B cell (primary cell): ENCODE results near the gene MUC12. TPM values are rescaled to one million over a fixed set of nuclear protein-coding genes. Genes with fewer than 3 reads are reported as not detected.
"Not testable (repeated sequence)": the region's sequence is repeated elsewhere in the genome, so short reads cannot be mapped to it uniquely, and the experiment has no call there.

ENCODE experiments used
- ATAC-seq: fragments of 200-7000 bp; cut with Tn5 transposase; one replicate; pipeline ENCODE4 v1.10.0; 2021; ENCODE audit warnings: low read depth, mild to moderate bottlenecking, moderate number of reproducible peaks, moderate library complexity
- CTCF ChIA-PET: fragments of 350-600 bp; sonication (Branson Sonifier 250); formaldehyde crosslinking; loops from one replicate; lab custom pipeline; 2021; ENCODE audit warnings: antibody characterized with exemption, inconsistent platforms; lab: Charles Lee
- POLR2A ChIA-PET: fragments of 350-600 bp; sonication (Branson Sonifier 250); formaldehyde crosslinking; loops from one replicate; lab custom pipeline; 2021; ENCODE audit warnings: antibody characterized with exemption; lab: Charles Lee
- DNase-seq: peaks from one replicate; pipeline ENCODE4 v3.0.0; 2013
- H2AFZ ChIP-seq: 2 replicates; pipeline ENCODE4 v1.6.1; 2012; ENCODE audit warnings: mild to moderate bottlenecking, low read depth, low read length; ENCODE audit not compliant: insufficient read depth, poor library complexity, severe bottlenecking
- H3K27ac ChIP-seq, 2 donors: 1 replicate in 1 of 2; 2 replicates in 1 of 2; pipeline ENCODE4 v1.5.1; 2012 to 2013; ENCODE audit warnings: low read length in 2 of 2, mild to moderate bottlenecking in 2 of 2, moderate library complexity in 1 of 2
- H3K27me3 ChIP-seq, 4 experiments: fragments of 200-600 bp in 1 of 4; sonication (generic) in 1 of 4; replicated peaks in 1 of 4; 1 replicate in 2 of 4; 2 replicates in 2 of 4; pipeline versions ENCODE4 v1.6.1 to v1.7.0; 2013 to 2016; ENCODE audit warnings: low read length in 3 of 4, mild to moderate bottlenecking in 2 of 4, mixed read lengths in 1 of 4, moderate library complexity in 1 of 4; ENCODE audit not compliant: insufficient read depth in 4 of 4, control insufficient read depth in 3 of 4; ENCODE audit errors: control extremely low read depth in 1 of 4
- H3K36me3 ChIP-seq, 2 experiments: replicated peaks in 1 of 2; 1 replicate in 1 of 2; 2 replicates in 1 of 2; pipeline versions ENCODE4 v1.6.1 to v1.7.1; 2013; ENCODE audit warnings: low read length in 1 of 2; ENCODE audit not compliant: insufficient read depth in 2 of 2, control insufficient read depth in 1 of 2; ENCODE audit errors: control extremely low read depth in 1 of 2, extremely low read depth in 1 of 2
- H3K4me1 ChIP-seq, 2 donors: fragments of 200-600 bp in 1 of 2; sonication (generic) in 1 of 2; 1 replicate in 1 of 2; 2 replicates in 1 of 2; pipeline versions ENCODE4 v1.5.1 to v1.6.1; 2013 to 2017; ENCODE audit warnings: low read length in 2 of 2; ENCODE audit not compliant: control insufficient read depth in 2 of 2, insufficient read depth in 2 of 2
- H3K4me2 ChIP-seq: replicated peaks from 2 replicates; pipeline ENCODE3; 2012; ENCODE audit warnings: mild to moderate bottlenecking, low read depth, low read length; ENCODE audit not compliant: poor library complexity, severe bottlenecking
- H3K4me3 ChIP-seq, 5 experiments: fragments of 200-600 bp in 1 of 5; sonication (generic) in 1 of 5; 1 replicate in 3 of 5; 2 replicates in 2 of 5; pipeline versions ENCODE4 v1.5.1 to v1.7.0; 2011 to 2016; ENCODE audit warnings: low read length in 4 of 5, mild to moderate bottlenecking in 4 of 5, low read depth in 2 of 5, control low read depth in 1 of 5, moderate library complexity in 1 of 5; ENCODE audit not compliant: insufficient read depth in 1 of 5; ENCODE audit errors: control extremely low read depth in 1 of 5, extremely low read depth in 1 of 5
- H3K79me2 ChIP-seq: fragments of 200-600 bp; sonication (generic); one replicate; pipeline ENCODE4 v1.6.0; 2016; ENCODE audit warnings: low read length; ENCODE audit not compliant: control insufficient read depth, insufficient read depth
- H3K9ac ChIP-seq: fragments of 200-600 bp; sonication (generic); 2 replicates; pipeline ENCODE4 v1.6.1; 2017; ENCODE audit warnings: mild to moderate bottlenecking, low read length, moderate library complexity
- H3K9me3 ChIP-seq, 3 donors: one replicate each; pipeline versions ENCODE4 v1.6.1 to v1.7.1; 2013; ENCODE audit warnings: low read length in 2 of 3; ENCODE audit not compliant: control insufficient read depth in 2 of 3, insufficient read depth in 1 of 3; ENCODE audit errors: control extremely low read depth in 1 of 3
- H4K20me1 ChIP-seq: 2 replicates; pipeline ENCODE4 v1.6.0; 2012; ENCODE audit warnings: mild to moderate bottlenecking, low read length; ENCODE audit not compliant: insufficient read depth, control insufficient read depth, poor library complexity, severe bottlenecking
- H3K27ac Mint-ChIP-seq: one replicate; pipeline ENCODE4 v1.8.0; 2021; ENCODE audit warnings: mixed read lengths
- H3K27me3 Mint-ChIP-seq: one replicate; pipeline ENCODE4 v1.8.0; 2021; ENCODE audit warnings: mixed read lengths
- H3K4me1 Mint-ChIP-seq: one replicate; pipeline ENCODE4 v1.8.0; 2021; ENCODE audit warnings: mixed read lengths
- H3K4me3 Mint-ChIP-seq: one replicate; pipeline ENCODE4 v1.8.0; 2021; ENCODE audit warnings: mixed read lengths
- H3K9me3 Mint-ChIP-seq: one replicate; pipeline ENCODE4 v1.8.0; 2022; ENCODE audit warnings: mixed read lengths; ENCODE audit not compliant: insufficient read depth
- WGBS: methylation state at CpG from one replicate; pipeline ENCODE4 v1.1.5; 2013; ENCODE audit warnings: missing lambda C conversion rate; ENCODE audit not compliant: insufficient coverage; 5-methylcytosine and 5-hydroxymethylcytosine counted together
- intact Hi-C: fragments of 100-400 bp; cut with micrococcal nuclease; formaldehyde crosslinking; loops from one replicate; pipeline ENCODE4 v1.10.0; 2022
- polyA plus RNA-seq: library from polyadenylated mRNA; depleted of rRNA; stranded (reverse); fragments of >200 nt; gene quantifications from 2 replicates; pipeline ENCODE4 v1.2.3, GENCODE V29; 2012
- total RNA-seq, 2 donors: library from RNA; stranded (reverse); fragments of 120-200 nt in 1 of 2; gene quantifications; 1 replicate in 1 of 2; 2 replicates in 1 of 2; pipeline versions ENCODE4 v1.2.3 to v1.2.4, GENCODE V29; 2013 to 2022

The MUC12 gene
- total and polyA plus RNA-seq, 2 donors (not counting 1 experiment from before 2014, with no cell fraction given): 0.81 TPM; not detected in 1

GRCh38 chr7:101002333-101002732 is 33.0 kb downstream of the MUC12 start:
- H3K4me1 ChIP-seq, H4K20me1 ChIP-seq, ATAC-seq, H3K27me3 ChIP-seq, H3K27ac ChIP-seq, DNase-seq, H3K9me3 Mint-ChIP-seq, H3K9ac ChIP-seq, POLR2A ChIA-PET, H2AFZ ChIP-seq, H3K36me3 ChIP-seq, H3K4me1 Mint-ChIP-seq, H3K4me2 ChIP-seq, H3K27me3 Mint-ChIP-seq, CTCF ChIA-PET, H3K4me3 ChIP-seq, H3K27ac Mint-ChIP-seq, H3K4me3 Mint-ChIP-seq, intact Hi-C loops, H3K79me2 ChIP-seq, H3K9me3 ChIP-seq: not testable (repeated sequence)
- WGBS: no CpG with 5 or more reads among the region's 8 CpGs

GRCh38 chr7:101007361-101007760 is 38.0 kb downstream of the MUC12 start:
- CTCF ChIA-PET, H3K27me3 ChIP-seq, H3K9me3 ChIP-seq, H3K36me3 ChIP-seq, H3K4me3 Mint-ChIP-seq, H2AFZ ChIP-seq, H3K27ac Mint-ChIP-seq, H4K20me1 ChIP-seq, POLR2A ChIA-PET, intact Hi-C loops, H3K4me1 ChIP-seq, H3K4me3 ChIP-seq, H3K4me2 ChIP-seq, ATAC-seq, H3K9me3 Mint-ChIP-seq, H3K27ac ChIP-seq, DNase-seq, H3K79me2 ChIP-seq, H3K9ac ChIP-seq, H3K4me1 Mint-ChIP-seq: not testable (repeated sequence)
- WGBS: 63% methylated on average over 1 of the region's 2 CpGs
- H3K27me3 Mint-ChIP-seq: peaks cover 23% of the 10 kb centered on the region
